Kidney (tissue), 22 donors: ENCODE measurements around the gene ZNF18. TPM values are rescaled to one million over a fixed set of nuclear protein-coding genes. Genes with fewer than 3 reads are reported as not detected.
A peak's percentile ranks its signal among the peaks of the same experiment; 100 is the strongest.

ENCODE experiments used
- DNase-seq, 5 donors: peaks; one replicate each; pipeline ENCODE4 v3.0.0-alpha.2; 2013 to 2020
- FAIRE-seq: peaks from 2 replicates; lab custom pipeline; 2012; peaks lifted over from hg19 to GRCh38; lab: Jason Lieb, UNC
- H3K27ac ChIP-seq, 2 donors: one replicate each; pipeline ENCODE4 v1.7.0; 2013; ENCODE audit warnings: low read depth in 2 of 2, low read length in 2 of 2, inconsistent platforms in 1 of 2
- H3K27me3 ChIP-seq: one replicate; pipeline ENCODE4 v1.7.1; 2013; ENCODE audit warnings: low read length, inconsistent platforms; ENCODE audit not compliant: control insufficient read depth, insufficient read depth
- H3K36me3 ChIP-seq, 3 donors: one replicate each; pipeline versions ENCODE4 v1.7.0 to v1.7.1; 2013; ENCODE audit warnings: low read length in 3 of 3, control low read depth in 1 of 3, inconsistent platforms in 1 of 3; ENCODE audit not compliant: insufficient read depth in 3 of 3, control insufficient read depth in 2 of 3
- H3K4me1 ChIP-seq, 3 donors: one replicate each; pipeline versions ENCODE4 v1.7.0 to v1.7.1; 2013; ENCODE audit warnings: low read length in 3 of 3, inconsistent platforms in 1 of 3, low read depth in 1 of 3; ENCODE audit not compliant: control insufficient read depth in 2 of 3, insufficient read depth in 2 of 3
- H3K4me3 ChIP-seq, 3 donors: one replicate each; pipeline versions ENCODE4 v1.7.0 to v1.8.1; 2013; ENCODE audit warnings: low read length in 3 of 3, control low read depth in 1 of 3, inconsistent platforms in 1 of 3
- H3K9ac ChIP-seq, 3 donors: one replicate each; pipeline versions ENCODE4 v1.7.0 to v1.7.1; 2013; ENCODE audit warnings: low read length in 3 of 3, control low read depth in 1 of 3, inconsistent platforms in 1 of 3
- H3K9me3 ChIP-seq, 3 donors: one replicate each; pipeline versions ENCODE4 v1.7.0 to v1.7.1; 2013; ENCODE audit warnings: low read length in 3 of 3, control low read depth in 1 of 3, inconsistent platforms in 1 of 3; ENCODE audit not compliant: control insufficient read depth in 2 of 3, insufficient read depth in 1 of 3
- CTCF ChIP-seq: IDR thresholded peaks from 3 replicates; pipeline ENCODE4 v1.5.1; 2012; ENCODE audit warnings: mild to moderate bottlenecking, moderate library complexity, borderline replicate concordance; ENCODE audit not compliant: insufficient read depth; ENCODE audit errors: extremely low read depth
- intact Hi-C: fragments of 100-400 bp; cut with DNase I; formaldehyde crosslinking; loops from one replicate; pipeline ENCODE4 v1.11.1; 2022
- long read RNA-seq, 10 donors: library from polyadenylated mRNA in 1 of 10; unstranded in 1 of 10; transcript quantifications; one replicate each; pipeline ENCODE4 v2.0.0 and lab custom pipeline, GENCODE V29; 2021 to 2026
- polyA plus RNA-seq: library from polyadenylated mRNA; stranded (reverse); fragments of 350-450 nt; fragmentation: Illumina TruSeq; extraction: RNeasy Lipid Tissue Mini Kit (QIAGEN cat#74804); gene quantifications from one replicate; pipeline ENCODE4 v1.2.3, GENCODE V29; 2014; ENCODE audit warnings: low read depth, low replicate concordance; ENCODE audit not compliant: insufficient read depth
- total RNA-seq: library from RNA; stranded (reverse); fragmentation: NEBNext Ultra II Directional; extraction: Animal tissue kit (Norgen Biotek cat#: 25700); gene quantifications from one replicate; pipeline ENCODE4 v1.2.1, GENCODE V29; 2021
- donor health status: control.
- donor health status: control.
- donor health status: control.
- donor health status: control.
- donor health status: control.
- donor health status: DM: yes; HTN: yes; CAD: no.
- donor health status: Normal renal cell carcinoma (clear cell type).

Gene ZNF18
- total RNA-seq (8.2 TPM), polyA plus RNA-seq (5.1 TPM)
- long read RNA-seq, donor 1, partial matches to known transcripts: 0 of 1 reads
- long read RNA-seq, donor 1, other reads (novel, unspliced or antisense): 0 of 1 reads
- long read RNA-seq, donor 2, partial matches to known transcripts: 0 of 2 reads
- long read RNA-seq, donor 2, other reads (novel, unspliced or antisense): 0 of 2 reads
- long read RNA-seq, donor 3, partial matches to known transcripts: 0 of 1 reads
- long read RNA-seq, donor 3, other reads (novel, unspliced or antisense): 0 of 1 reads
- long read RNA-seq, donor 4, partial matches to known transcripts: 0 of 1 reads
- long read RNA-seq, donor 4, other reads (novel, unspliced or antisense): 0 of 1 reads
- long read RNA-seq, donor 5: 0 reads
- long read RNA-seq, donor 6, partial matches to known transcripts: 0 of 1 reads
- long read RNA-seq, donor 6, other reads (novel, unspliced or antisense): 0 of 1 reads
- long read RNA-seq, donor 7, partial matches to known transcripts: 2 of 10 reads
- long read RNA-seq, donor 7, other reads (novel, unspliced or antisense): 3 of 10 reads
- long read RNA-seq, donor 8: 0 reads
- long read RNA-seq, donor 9, partial matches to known transcripts: 0 of 1 reads
- long read RNA-seq, donor 9, other reads (novel, unspliced or antisense): 0 of 1 reads
- long read RNA-seq, donor 10, partial matches to known transcripts: 0 of 1 reads
- long read RNA-seq, donor 10, other reads (novel, unspliced or antisense): 0 of 1 reads

GRCh38 chr17:11997147-11997971 lies at the start of gene ZNF18:
TSS of gene ZNF18 (minus strand) at chr17:11997475. CDS start at chr17:11992829, 4,646 bp downstream.
- FAIRE-seq (no peak), DNase-seq (peak; percentile 96 to 99 (median 97))
- H3K27me3 ChIP-seq: no peaks in the 10 kb centered on the region
- H3K4me3 ChIP-seq: peak within 1 kb of the TSS; percentile 77 to 92 (median 90)
- peak within 1 kb of the TSS; percentile 60 to 88 (median 77) for H3K9ac ChIP-seq
- no peaks in the 10 kb centered on the region for H3K9me3 ChIP-seq
- intact Hi-C loops: no loop called here
- peaks cover 0 to 2% (median 2%) of the 10 kb centered on the region in 3 donors for H3K4me1 ChIP-seq
- TF ChIP-seq CTCF: no peak
- H3K36me3 ChIP-seq: peaks cover 0 to 1% (median 0%) of the 10 kb centered on the region in 3 donors
- peak within 1 kb of the TSS; percentile 77 for H3K27ac ChIP-seq

GRCh38 chr17:12046786-12047185 lies 49.5 kb upstream of the ZNF18 start:
- H3K27ac ChIP-seq: no peak overlapping the region
- H3K9me3 ChIP-seq: no peaks in the 10 kb centered on the region
- intact Hi-C loops: no loop called here
- TF ChIP-seq CTCF: no peak
- H3K27me3 ChIP-seq: no peaks in the 10 kb centered on the region
- FAIRE-seq (no peak), DNase-seq (no peak)
- H3K36me3 ChIP-seq: no peaks in the 10 kb centered on the region
- H3K4me1 ChIP-seq: peaks cover 0 to 4% (median 2%) of the 10 kb centered on the region in 3 donors
- H3K4me3 ChIP-seq: no peak overlapping the region
- H3K9ac ChIP-seq: no peak overlapping the region

GRCh38 chr17:12043702-12044101 lies 46.4 kb upstream of the ZNF18 start:
- Histone ChIP-seq H3K9ac (no peak overlapping the region), H3K9me3 (no peaks in the 10 kb centered on the region), H3K36me3 (no peaks in the 10 kb centered on the region), H3K4me1 (peaks cover 0 to 4% (median 4%) of the 10 kb centered on the region in 3 donors), H3K27me3 (no peaks in the 10 kb centered on the region), H3K27ac (no peak overlapping the region), H3K4me3 (no peak overlapping the region)
- no peak for FAIRE-seq
- no peak for TF ChIP-seq CTCF
- intact Hi-C loops: no loop called here
- no peak for DNase-seq
